Inflammatory macrophage treated with lipopolysaccharide for 1 hour (primary cell): ENCODE measurements around the gene PADI1.

Source experiments
- DNase-seq, 2 donors: peaks; one replicate each; pipeline ENCODE4 v3.0.0-alpha.2; 2020 to 2022

PADI1 gene

GRCh38 chr1:17274186-17275170, 69.5 kb downstream of the PADI1 start:
- DNase-seq: peak; percentile 13 to 60

DNA sequence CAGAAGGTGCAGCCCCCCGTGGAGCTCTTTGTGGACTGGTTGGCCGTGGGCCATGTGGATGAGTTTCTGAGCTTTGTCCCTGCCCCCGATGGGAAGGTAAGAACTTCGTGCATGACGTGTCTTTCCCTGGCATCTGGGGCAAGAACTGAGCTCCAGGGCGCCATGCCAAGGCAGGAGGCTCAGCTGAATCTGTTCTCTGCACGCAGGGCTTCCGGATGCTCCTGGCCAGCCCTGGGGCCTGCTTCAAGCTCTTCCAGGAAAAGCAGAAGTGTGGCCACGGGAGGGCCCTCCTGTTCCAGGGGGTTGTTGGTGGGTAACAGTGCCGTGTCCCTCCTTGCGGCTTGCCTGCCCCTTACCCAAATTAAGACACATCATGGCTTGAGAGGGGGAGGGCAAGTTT, 71.6 kb downstream of the PADI1 start:
- peak; percentile 11 to 12 for DNase-seq

DNA sequence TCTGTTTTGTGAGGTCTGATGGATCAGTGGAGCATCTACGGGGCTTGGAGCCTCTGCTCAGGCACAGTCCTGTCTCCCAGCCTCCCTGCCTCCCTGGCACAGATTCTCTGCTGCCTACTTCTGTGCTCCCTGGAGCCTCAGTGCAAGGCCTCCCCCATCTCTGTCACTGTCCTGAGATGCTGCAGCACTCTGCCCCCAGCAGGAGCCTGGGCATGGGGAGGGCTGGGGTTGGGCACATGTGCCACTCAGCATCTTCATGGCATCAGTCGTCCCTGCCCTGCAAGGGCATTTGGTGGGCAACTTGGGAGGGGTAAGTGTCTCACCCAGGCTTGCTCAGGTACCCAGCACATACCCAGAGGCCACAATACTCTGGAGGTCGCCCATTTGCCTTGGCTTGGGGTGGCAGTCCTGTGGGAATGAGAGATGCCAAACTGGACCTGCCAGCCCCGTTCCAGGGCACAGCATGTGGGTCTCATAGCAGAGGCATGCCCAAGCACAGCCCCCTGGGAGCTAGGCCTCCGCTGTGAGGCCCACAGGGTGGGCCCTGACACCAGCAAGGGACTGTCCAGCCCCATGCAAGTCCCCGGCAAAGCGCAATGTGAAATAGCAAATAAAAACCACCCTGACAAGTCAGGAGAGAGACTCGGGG, 72.7 kb downstream of the PADI1 start:
- DNase-seq: no peak

- no peak for DNase-seq
Observed at GRCh38 chr1:17278996-17279830, 74.3 kb downstream of the PADI1 start.

GRCh38 chr1:17280436-17280835, 75.5 kb downstream of the PADI1 start:
- DNase-seq: no peak

DNA sequence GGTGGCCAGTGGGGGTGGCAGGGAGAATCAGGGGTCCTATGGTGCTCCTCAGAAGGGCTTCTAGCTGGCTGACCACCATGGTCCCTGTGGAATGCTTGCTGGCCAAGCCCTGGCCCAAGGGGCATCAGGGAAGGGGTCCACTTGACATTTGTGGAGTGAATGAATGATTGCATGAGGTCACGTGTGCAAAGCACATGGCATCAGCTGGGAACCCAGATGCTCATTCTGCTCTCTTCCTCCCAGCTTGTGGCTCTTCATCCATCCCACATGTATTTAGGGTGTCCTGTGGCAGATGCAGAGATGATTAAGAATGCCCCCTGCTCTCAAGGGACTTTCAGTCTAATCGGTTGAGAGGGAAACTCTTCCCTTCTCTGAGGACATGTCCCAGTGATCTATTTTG, 76.0 kb downstream of the PADI1 start:
- DNase-seq: no peak

DNA sequence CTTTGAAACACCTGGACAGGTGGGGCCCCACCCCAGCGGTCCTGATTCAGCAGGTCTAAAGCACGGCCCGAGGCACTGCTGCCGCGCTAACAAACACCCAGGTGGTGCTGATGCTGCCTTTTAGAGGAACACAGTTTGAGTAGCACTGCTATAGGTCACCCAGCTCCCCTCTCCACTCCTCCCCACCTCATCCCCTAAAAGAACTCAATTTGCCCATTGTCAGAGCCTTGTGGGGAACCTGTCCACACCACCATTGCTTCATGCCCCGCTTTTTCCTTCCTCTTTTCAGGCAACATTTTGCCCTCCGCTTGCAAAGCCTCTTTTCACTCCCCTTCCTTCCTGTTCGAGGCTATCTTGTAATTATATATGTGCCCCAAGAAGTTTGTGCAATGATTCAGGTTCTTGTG, 76.8 kb downstream of the PADI1 start:
- peak; percentile 55 to 69 for DNase-seq

- no peak for DNase-seq
Observed at GRCh38 chr1:17282836-17283235, 77.9 kb downstream of the PADI1 start.

- DNase-seq: no peak
Observed at GRCh38 chr1:17286646-17287045, 81.7 kb downstream of the PADI1 start.

DNA sequence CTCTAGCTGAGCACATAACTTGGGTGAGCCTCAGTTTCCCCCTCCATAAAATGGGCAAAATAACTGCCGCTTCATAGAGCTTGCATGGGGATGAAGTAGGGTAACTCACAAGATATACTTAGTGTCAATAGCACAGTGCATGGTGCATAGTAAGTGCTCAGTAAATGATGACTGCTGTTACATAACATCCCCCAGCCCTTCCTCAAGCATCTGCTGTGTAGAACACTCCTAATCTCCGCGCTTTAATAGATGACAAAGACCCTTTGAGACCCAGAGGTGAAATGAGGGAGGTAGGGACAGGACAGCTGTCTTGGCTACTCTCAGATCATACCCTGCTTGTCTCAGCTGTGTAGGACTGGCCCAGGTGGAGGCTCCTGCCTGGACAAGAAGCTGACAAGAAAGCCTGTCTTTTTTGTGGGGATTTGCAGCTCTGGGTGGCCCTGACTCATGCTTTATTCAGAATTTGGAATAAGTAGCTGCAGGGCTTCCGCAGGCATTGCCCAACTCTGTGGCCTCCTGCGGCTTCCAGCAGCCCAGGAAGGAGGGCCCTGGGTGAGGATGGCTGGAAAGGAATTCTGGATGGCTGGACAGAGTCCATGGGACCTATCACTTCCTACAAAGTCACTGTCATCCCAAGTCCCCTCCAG, 82.3 kb downstream of the PADI1 start:
- peak in 1 of 2 donors; percentile 51 for DNase-seq

DNA sequence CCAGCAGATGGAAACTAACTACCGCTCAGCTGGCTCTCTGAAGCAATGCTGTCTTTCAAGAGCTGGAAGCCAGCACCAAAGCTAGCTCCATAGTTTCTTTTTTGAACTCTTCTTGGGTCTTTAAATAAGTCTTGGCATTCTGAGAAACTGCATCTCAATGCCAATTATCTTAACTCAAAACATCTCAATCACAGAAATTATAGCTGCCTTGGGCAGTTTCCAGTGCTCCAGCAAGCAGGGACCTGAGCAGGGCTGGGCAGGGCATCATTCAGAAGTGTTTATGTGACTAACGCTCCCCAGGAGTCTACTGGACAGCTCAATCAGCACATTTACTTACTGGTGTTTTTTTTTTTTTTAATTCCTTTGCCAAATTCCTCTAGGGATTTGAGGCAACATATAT, 84.8 kb downstream of the PADI1 start:
- DNase-seq: no peak

DNA sequence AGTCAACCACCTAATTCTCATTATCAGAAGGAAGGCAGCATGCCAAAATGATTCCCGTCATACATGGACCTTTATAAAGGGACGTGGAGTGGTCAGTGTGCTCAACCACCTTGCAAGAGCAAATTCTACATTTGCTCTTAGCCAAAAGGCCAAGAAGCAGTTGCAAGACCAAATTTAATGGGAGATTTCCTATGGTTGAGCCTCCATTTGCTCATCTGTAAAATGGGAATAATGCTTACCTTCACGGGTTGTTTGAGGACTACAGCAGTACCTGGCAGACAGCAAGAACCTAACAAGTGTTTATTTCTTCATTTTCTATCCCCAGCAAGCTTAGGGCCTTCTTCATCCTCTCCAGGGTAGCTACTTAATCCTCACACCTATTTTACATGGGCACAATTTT, 85.6 kb downstream of the PADI1 start:
- no peak for DNase-seq

GRCh38 chr1:17292299-17293160, 87.6 kb downstream of the PADI1 start:
- no peak for DNase-seq

DNA sequence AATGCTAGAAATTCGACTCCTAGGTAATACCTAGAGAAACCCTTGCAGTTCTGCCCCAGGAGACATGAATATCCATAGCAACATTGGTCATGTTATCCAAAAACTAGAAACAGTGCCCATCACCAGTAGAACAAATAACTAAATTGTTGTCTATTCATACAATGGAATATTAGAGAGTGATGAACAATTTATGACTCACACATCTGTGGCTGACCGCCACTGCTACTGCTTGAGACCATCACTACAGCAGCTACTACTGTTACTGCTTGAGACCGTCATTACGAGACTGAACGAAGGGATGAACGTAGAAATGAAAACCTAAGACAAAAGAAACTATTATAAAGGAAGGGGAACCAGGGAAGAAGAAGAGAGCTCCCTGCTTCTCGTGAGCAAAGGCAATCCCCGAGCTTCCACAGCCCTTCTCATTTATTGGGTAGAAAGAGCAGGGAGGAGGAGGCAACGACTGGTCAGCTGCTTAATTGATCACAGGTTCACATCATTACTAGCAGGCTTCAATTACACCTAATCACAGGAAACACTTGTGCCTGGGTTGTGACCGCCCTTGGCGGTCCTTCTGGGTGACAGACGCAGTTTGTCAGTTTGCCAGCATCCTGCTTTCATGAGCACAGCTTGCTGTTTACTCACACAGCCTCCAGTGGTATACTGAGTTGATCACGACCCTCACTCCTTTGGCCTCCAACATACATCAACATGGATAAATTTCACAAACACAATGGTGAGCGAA, 88.9 kb downstream of the PADI1 start:
- DNase-seq: no peak

GRCh38 chr1:17295292-17295691, 90.4 kb downstream of the PADI1 start:
- no peak for DNase-seq
